GM19023 (cell line): Measurements from ENCODE around the gene CEACAM19.
A peak's percentile ranks its signal among the peaks of the same experiment; 100 is the strongest.
"Not testable (repeated sequence)": the region's sequence is repeated elsewhere in the genome, so short reads cannot be mapped to it uniquely, and the experiment has no call there.

ENCODE experiments used
- ATAC-seq: cut with Tn5 transposase; IDR thresholded peaks from one replicate; pipeline ENCODE4 v1.9.1; 2021; ENCODE audit warnings: mild to moderate bottlenecking, moderate library complexity; ENCODE audit not compliant: unreplicated experiment

Gene CEACAM19

DNA sequence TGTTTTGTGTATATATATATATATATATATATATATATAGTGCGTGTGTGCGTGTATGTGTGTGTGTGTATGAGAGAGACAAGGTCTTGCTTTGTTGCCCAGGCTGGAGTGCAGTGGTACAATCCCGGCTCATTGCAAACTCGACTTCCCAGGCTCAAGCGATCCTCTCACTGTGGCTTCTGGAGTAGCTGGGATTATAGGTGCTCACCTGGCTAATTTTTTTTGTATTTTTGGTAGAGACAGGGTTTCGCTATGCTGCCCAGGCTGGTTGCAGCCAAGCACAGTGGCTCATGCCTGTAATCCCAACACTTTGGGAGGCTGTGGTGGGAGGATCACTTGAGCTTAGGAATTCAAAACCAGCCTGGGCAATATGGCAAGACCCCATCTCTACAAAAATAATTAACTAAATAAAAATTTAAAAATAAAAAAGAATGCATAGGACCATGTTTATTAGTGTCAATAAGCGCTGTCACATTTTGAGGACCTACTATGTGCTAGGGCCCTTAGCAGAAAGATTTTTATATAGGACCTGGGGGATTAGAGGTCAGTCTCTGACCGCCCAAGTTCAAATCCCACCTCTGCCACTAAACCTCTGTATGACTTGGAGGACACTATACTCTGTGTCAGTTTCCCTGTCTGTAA is 25.8 kb upstream of the CEACAM19 start:
- ATAC-seq, result no peak

DNA sequence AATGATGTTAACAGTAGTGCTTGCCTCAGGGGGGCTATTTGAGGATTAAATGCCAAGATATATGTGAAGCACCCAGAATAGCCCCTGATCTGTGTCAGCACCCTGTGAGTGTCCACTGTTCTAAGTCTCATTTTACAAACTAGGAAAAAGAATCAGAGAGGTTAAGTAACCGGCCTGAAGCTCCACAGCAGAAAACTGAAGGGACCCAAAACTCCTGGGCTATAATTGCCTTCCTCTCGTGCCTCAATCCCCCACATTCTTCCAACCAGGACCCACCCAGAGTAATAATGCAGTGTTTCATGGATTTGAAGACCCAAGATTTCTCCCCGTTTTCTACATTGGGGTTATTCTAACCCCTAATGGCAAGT is 25.2 kb upstream of the CEACAM19 start:
- no peak for ATAC-seq

DNA sequence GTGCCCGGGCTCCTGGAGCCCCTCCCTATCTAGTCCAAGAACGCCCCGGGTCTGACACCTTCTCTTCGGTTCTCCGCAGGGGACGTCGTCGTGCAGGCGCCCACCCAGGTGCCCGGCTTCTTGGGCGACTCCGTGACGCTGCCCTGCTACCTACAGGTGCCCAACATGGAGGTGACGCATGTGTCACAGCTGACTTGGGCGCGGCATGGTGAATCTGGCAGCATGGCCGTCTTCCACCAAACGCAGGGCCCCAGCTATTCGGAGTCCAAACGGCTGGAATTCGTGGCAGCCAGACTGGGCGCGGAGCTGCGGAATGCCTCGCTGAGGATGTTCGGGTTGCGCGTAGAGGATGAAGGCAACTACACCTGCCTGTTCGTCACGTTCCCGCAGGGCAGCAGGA is 24.1 kb upstream of the CEACAM19 start:
- ATAC-seq, result no peak

DNA sequence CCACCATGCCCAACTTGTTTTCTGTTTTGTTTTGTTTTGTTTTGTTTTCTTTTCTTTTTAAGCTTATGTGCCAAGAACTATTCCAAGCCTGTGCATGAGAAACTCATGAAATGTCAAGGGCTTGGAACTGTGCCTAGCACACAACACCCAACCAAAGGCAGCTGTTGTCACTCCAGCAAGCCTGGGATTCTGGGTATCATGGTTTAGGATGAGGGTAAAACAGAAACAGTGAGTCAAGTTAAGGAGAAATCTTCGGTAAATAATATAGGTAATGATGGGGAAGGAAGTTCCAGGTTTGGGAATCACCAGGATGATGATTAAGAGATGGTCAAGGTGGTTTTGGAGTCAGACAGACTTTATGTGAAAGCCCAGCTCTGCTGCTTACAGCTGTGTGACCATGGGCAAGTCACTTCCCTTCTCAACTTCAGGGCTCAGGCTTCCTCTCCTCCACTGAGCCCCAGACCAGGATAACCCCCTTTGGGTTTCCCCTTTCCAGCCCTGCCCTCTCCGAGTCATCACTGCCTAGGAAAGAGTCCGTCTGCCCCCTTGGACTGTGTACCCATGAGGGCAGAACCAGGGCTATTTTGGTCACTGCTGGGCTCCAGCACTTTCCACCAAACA is 22.5 kb upstream of the CEACAM19 start:
- ATAC-seq, result no peak

DNA sequence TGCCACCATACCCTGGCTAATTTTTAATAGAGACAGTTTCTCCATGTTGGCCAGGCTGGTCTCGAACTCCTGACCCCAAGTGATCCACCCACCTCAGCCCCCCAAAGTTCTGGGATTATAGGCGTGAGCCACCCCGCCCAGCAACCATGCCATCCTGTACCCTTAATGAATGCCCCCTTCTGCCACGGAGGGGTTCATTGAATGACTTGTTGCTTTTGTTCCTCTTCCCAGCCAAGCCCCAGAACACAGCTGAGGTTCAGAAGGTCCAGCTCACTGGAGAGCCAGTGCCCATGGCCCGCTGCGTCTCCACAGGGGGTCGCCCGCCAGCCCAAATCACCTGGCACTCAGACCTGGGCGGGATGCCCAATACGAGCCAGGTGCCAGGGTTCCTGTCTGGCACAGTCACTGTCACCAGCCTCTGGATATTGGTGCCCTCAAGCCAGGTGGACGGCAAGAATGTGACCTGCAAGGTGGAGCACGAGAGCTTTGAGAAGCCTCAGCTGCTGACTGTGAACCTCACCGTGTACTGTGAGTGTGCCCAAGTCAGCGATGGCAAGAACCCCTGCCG is 21.6 kb upstream of the CEACAM19 start:
- ATAC-seq, result no peak

DNA sequence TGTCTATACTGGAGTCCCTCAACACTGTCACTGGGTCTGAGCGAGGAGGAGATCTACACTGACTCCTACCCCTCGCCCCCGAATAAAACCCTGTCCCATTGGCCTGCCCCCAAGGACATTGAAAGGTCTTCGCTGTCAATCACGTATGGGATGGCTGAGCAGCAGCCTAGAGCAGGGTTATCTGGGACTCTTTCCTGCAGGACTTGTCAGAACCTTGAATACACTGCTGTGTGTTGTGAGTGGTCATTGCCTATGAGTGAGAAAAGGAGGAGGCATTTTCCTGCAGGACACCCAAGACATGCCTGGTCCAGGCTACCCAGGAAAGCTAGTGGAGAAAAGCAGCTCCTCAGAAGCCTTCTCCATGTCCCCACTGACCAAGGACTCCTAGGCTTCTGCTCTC is 17.9 kb upstream of the CEACAM19 start:
- ATAC-seq, result no peak

DNA sequence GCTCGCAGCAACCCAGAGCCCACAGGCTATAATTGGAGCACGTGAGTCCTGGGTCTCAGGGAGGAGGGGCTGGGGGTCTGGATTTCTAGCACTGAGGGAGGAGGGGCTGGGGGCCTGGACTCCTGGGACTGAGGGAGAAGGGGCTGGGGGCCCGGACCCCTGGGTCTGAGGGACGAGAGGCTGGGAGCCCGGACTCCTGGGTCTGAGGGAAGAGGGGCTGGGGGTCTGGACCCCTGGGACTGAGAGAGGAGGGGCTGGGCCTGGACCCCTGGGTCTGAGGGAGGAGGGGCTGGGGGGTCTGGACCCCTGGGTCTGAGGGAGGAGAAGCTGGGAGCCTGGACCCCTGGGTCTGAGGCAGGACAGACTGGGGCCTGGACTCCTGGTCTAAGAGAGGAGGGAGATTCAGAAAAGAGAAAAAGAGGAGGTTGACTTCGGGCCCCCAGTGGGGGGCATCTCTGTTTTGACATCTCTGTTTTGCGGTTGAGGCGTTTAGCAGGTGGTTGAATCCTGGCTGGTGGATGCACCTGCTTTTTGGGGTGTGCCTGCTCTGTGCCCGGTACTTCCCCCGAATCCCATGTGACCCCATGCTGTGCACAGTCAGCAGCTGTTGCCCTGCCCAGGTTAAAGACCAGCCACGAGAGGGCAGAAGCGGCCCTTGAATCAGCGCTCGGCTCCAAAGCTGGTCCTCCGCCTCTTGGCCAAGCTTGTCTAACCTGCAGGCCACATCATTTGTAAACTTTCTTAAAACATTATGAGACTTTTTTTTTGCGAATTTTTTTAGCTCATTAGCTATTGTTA is 17.1 kb upstream of the CEACAM19 start:
- peak; percentile 76 for ATAC-seq

DNA sequence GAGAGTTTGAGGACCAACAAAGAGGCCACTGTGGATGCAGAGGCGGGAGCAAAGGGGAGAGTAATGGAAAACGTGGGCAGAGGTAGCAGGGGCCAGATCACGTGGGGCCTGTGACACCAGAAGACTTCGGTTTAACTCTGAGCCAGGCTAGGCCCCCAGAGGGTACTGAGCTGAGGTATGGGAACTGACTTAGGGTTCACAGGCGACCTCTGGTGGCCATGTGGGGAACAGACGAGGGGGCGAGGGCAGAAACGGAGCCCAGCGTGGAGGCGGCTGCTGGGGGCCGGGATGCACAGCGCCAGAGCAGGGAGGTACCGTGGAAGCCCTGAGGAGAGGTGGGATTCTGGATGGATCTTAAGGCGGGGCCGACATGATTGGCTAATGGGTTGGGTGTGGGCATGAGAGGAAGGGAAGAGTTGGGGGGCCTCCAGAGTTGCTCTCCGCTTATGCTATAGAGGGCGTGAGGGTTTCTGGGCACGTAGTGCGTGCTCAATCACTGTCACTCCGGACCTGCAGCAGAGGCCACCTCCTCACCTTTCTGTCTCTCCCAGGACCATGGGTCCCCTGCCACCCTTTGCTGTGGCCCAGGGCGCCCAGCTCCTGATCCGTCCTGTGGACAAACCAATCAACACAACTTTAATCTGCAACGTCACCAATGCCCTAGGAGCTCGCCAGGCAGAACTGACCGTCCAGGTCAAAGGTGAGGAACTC is 13.9 kb upstream of the CEACAM19 start:
- no peak for ATAC-seq

DNA sequence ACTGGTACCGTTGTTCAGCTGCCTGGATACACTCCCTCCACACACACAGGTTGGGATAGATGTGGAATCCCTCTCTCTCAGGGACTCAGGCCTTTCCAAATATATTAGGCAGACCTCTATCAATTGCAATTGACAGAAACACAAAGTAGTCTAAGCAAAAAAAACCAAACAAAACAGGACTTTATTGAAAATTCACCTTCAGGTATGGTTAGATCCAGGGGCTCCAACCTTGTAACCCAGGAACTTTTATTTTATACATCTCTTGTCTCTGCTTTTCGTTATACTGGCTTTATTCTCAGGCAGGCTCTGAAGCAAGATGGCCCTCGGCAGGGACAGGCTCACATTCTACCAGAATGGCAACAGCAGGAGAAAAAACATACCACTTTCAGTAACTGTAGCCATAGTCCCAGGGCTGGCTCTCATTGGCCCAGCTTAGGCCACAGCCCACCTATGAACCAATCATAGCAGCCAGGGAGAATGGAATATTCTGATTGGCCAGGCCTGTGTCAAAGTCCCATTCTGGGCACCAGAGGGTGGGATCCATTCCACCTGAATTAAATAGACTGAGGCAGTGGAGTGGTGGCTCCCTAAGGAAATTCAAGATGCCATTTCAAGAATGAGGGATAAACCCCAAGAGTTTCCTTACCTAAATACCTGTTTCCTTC is 13.1 kb upstream of the CEACAM19 start:
- no peak for ATAC-seq

DNA sequence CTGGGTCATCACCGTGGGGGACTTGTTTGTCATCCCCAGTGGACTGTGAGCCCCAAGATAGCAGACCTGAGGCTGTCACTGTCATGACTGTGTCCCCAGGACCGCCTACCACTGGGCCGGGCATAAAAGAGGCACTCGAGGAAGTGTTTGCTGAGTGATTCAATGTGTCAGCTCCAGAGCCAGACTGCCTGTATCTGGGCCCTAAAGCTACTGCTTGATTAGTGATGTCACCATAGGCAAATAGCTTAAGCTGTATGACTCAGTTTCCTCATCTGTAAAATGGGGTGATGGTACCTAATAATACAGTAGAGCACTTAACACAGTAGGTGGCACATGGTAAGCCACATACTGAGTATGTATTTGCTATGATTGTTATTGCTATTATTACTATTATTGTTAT is 11.2 kb upstream of the CEACAM19 start:
- no peak for ATAC-seq

DNA sequence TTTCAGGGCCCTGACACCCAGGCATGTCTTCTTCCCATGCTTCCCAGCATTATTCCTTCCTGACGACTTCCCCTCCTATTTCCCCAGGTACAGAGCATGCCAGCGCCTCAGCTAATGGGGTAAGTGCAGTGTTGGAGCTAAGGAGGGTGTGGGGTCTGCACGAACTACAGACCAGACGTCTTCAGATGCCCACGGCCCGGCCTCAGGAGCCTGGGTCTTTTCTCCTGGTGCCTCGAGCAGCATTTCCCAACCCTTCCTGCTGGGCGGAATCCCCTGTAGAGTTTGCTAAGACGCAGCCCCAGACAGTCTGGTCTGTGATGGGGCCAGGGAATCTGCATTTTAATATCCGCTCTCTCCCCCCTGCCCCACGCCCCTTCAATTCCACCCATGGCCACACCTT is 10.1 kb upstream of the CEACAM19 start:
- ATAC-seq, result no peak

DNA sequence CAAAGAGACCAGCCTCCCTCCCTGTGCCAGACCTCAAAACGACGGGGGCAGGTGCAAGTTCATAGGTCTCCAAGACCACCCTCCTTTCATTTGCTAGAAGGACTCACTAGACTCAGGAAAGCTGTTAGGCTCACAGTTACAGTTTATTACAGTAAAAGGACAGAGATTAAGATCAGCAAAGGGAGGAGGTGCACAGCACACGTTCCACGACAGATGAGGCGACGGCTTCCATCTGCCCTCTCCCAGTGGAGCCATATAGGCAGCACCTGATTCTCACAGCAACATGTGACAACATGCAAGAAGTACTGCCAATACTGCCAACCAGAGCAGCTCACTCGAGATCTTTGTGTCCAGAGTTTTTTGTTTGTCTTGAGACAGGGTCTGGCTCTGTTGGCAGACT is 9.4 kb upstream of the CEACAM19 start:
- ATAC-seq, result no peak

DNA sequence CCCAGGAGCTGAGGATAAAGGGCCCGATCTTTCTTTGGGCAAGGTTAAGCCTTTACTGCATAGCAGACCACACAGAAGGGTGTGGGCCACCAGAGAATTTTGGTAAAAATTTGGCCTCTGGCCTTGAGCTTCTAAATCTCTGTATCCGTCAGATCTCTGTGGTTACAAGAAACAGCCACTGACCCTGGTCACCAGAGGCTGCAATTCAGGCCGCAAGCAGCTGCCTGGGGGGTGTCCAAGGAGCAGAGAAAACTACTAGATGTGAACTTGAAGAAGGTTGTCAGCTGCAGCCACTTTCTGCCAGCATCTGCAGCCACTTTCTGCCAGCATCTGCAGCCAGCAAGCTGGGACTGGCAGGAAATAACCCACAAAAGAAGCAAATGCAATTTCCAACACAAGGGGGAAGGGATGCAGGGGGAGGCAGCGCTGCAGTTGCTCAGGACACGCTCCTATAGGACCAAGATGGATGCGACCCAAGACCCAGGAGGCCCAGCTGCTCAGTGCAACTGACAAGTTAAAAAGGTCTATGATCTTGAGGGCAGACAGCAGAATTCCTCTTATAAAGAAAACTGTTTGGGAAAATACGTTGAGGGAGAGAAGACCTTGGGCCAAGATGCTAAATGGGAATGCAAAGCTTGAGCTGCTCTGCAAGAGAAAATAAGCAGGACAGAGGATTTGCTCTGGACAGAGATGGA is 8.4 kb upstream of the CEACAM19 start:
- ATAC-seq, result no peak

DNA sequence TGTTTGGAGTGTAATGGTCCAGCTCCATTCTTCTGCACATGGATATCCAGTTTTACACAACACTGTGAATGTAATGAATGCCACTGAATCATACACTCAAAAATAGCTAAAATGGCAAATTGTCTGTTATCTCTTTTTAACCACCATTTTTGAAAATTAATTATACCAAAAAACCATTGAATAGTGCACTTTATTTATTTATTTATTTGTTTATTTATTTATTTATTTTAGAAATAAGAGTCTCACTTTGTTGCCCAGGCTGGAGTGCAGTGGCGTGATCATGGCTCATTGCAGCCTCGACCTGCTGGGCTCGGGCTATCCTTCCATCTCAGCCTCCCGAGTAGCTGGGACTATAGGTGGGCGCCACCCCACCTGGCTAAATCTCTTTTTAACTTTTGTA is 7.3 kb upstream of the CEACAM19 start:
- ATAC-seq, result no peak

DNA sequence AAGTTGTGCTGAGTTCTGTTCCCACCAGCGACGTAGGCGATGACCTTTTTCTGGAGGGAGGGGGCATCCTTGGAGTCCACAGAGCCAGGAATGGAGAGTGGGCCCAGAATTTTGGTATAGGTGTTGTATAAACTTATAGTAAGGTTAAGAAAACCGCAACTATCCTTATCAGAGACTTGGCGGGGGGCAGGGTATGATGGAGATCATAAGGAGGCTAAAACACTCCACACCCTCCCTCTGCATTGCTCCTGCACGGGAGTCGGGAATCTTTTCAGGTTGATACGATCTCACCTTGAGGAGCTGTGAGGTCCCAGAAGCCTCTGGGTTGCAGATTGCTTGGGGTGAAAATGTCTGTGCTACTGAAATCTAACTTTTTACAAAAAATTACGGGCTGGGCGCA is 6.3 kb upstream of the CEACAM19 start:
- no peak for ATAC-seq

DNA sequence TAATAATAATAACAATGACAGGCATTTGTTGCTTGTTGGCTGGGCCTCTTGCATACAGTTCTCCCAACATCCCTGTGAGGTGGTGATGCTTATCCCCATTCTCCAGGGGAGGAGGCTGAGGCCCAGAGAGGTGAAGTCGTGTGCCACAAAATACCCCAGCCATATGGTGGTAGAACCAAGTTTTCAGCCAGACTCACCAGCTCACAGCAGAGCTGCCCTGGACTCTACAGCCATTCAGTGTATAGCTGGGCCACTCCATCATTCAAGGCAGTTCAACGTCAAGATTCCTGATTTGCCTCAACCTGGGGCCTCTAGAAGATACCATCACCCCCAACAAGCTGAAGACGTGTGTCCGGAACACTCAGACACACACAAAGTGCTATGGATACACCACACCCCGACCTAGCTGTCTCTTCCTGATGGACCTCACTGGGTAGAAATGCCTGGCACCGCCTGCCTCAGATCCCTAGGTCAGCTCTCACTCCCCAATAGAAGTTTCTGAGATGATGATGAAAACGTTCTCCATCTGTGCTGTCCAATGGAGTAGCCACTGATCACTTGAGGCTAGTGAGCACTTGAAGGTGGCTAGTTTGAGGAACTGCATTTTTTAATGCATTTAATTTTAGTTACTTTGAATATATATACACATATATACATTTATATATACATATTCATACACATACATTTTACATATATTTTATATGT is 4.3 kb upstream of the CEACAM19 start:
- ATAC-seq, result no peak

DNA sequence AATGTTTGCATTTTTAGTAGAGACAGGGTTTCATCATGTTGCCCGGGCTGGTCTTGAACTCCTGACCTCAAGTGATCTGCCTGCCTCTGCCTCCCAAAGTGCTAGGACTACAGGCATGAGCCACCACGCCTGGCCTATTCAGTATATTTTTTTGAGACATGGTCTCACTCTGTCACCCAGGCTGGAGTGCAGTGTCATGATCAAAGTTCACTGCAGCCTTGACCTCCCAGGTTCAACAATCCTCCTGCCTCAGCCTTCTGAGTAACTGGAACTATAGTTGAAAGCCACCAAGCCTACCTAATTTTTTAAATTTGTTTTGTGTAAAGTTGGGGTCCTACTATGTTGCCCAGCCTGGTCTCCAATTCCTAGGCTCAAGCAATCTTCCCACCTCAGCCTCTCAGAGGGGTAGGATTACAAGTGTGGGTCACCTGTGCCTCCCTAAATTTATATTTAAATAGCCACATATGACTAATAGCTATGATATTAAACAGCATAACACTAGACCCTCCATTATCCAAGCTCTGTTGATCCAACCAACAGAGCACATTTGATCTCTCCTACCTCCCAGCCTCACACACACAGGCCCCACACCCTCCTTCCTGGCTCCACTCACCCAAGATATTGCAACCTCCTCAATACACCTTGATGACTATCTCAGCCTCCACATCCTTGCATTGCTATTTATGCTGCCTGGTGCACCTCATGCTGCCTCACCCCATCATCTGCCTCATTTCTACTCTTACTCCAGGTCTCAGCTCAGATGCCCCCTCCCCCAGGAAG is 2.1 kb upstream of the CEACAM19 start:
- no peak for ATAC-seq

DNA sequence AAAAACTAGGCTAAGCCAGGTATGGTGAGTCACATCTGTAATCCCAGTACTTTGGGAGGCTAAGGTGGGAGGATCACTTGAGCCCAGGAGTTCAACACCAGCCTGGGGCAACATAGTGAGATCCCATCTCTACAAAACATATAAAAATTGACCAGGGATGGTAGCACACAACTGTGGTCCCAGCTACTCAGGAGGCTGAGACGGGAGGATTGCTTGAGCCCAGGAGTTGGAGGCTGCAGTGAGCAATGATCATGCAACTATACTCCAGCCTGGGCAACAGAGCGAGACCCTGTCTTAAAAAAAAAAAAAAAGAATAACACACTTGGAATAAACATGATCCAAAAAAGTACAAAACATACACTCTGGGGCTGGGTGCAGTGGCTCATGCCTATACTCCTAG is 1.3 kb upstream of the CEACAM19 start:
- not testable (repeated sequence) for ATAC-seq

DNA sequence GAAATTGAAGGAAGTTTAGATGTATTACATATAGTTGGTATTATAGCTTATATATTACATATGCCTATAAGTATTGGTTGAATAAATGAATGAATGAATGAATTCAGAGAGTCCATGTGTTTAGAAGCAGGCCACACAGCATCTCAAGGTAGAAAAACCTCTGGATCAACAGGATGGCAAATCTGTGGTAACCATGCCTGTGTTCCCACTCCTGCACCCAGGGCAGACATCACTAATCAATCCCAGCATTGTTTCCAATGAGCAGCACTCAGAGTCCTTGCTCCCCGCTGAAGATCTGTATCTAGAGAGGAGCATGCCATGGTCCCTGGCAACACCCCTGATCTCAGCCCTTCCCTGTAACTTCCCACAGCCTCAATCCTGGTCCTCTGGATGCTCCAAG is 944 bp downstream of the CEACAM19 start:
- ATAC-seq, result no peak
